ENCODE measurements around the gene AQP12B.
"Not testable (repeated sequence)": the region's sequence is repeated elsewhere in the genome, so short reads cannot be mapped to it uniquely, and the experiment has no call there.

Gene AQP12B

DNA sequence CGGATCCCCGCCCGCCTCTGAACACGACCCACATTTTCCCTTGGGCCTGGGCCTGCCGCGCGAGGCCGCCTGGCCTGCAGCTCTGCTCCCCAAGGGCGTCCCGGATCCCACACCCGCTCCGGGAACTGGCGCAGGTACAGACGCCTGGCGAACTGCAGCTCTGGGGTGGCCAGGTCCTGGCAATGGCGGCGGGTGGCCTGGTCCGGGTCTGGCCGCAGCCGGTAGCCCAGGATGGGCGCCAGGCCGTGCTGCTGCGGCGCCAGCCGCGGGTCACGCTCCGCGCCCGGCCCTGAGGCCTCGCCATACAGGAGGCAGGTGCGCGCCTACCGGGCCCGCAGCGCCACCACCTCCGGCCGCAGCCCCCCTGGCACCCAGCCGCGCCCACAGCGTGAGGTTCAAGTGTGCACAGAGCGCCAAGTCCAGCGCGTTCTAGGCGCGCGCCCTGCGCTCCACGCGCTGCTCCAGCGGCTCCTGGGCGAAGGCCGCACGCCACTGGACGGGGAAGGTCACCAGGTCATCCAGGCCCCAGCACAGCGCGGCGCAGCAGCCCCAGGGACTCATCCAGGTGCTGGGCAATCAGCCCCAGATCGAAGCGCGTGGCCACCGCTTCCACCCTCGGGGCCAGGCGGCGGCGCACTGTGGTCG is 18.5 kb upstream of the AQP12B start:
- H3K9me3 Mint-ChIP-seq = no peaks in the 10 kb centered on the region
- peaks cover 5% of the 10 kb centered on the region for H3K4me1 Mint-ChIP-seq
- no peak overlapping the region for H3K4me3 Mint-ChIP-seq
- no peaks in the 10 kb centered on the region for H3K36me3 Mint-ChIP-seq (ENCODE audit: low read depth)
- H3K27me3 Mint-ChIP-seq (ENCODE audit: low read depth) = peaks cover 9% of the 10 kb centered on the region
- no peak overlapping the region for H3K27ac Mint-ChIP-seq
- TF ChIP-seq, protein P1, sequence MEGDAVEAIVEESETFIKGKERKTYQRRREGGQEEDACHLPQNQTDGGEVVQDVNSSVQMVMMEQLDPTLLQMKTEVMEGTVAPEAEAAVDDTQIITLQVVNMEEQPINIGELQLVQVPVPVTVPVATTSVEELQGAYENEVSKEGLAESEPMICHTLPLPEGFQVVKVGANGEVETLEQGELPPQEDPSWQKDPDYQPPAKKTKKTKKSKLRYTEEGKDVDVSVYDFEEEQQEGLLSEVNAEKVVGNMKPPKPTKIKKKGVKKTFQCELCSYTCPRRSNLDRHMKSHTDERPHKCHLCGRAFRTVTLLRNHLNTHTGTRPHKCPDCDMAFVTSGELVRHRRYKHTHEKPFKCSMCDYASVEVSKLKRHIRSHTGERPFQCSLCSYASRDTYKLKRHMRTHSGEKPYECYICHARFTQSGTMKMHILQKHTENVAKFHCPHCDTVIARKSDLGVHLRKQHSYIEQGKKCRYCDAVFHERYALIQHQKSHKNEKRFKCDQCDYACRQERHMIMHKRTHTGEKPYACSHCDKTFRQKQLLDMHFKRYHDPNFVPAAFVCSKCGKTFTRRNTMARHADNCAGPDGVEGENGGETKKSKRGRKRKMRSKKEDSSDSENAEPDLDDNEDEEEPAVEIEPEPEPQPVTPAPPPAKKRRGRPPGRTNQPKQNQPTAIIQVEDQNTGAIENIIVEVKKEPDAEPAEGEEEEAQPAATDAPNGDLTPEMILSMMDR (IDR thresholded peaks at IDR 0.05; ENCODE audit: unreplicated experiment in 3 of 3) = no peak

DNA sequence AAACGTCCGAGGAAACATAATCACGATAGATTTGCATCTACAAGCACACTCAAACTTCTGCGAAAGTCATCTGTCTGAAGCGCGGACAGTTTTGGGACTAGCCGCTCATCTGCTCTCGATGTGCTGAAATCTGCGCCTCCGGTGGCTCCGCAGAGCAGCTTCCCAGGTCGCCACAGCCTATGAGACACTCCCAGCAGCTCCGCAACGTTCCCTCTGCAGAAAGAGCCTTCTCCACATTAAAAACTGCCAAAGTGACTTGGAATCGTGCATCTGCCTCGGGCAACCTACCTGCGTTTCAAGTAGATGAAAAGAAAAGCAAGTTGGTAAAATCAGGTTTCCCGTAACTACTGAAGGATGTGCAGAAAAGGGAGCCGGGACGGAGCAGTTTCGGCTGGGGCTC is 17.9 kb upstream of the AQP12B start:
- H3K4me3 Mint-ChIP-seq; H3K4me1 Mint-ChIP-seq; H3K9me3 Mint-ChIP-seq; H3K27me3 Mint-ChIP-seq (ENCODE audit: low read depth); H3K36me3 Mint-ChIP-seq (ENCODE audit: low read depth); H3K27ac Mint-ChIP-seq: not testable (repeated sequence)

DNA sequence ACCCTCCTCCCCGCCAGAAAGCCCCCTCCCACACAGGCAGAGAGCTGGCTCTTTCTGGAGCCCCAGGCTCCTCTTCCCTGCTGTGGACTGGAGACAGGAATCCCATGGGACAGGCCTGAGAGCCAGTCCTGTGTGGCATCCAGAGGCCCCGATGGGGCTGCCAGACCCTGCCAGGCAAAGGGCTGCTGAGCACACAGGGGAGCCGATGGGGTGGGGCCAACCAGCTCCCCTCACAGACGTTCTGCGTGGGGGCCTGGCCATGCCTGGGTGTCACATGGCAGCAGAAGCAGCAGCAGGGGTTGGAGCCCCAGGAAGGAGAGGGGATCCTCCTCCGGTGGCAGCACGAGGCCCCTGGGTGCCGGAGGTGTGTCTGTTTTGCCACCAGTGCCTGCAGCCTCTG is 17.1 kb upstream of the AQP12B start:
- not testable (repeated sequence) for H3K4me1 Mint-ChIP-seq; H3K27me3 Mint-ChIP-seq (ENCODE audit: low read depth); H3K36me3 Mint-ChIP-seq (ENCODE audit: low read depth); H3K4me3 Mint-ChIP-seq; H3K27ac Mint-ChIP-seq; H3K9me3 Mint-ChIP-seq

DNA sequence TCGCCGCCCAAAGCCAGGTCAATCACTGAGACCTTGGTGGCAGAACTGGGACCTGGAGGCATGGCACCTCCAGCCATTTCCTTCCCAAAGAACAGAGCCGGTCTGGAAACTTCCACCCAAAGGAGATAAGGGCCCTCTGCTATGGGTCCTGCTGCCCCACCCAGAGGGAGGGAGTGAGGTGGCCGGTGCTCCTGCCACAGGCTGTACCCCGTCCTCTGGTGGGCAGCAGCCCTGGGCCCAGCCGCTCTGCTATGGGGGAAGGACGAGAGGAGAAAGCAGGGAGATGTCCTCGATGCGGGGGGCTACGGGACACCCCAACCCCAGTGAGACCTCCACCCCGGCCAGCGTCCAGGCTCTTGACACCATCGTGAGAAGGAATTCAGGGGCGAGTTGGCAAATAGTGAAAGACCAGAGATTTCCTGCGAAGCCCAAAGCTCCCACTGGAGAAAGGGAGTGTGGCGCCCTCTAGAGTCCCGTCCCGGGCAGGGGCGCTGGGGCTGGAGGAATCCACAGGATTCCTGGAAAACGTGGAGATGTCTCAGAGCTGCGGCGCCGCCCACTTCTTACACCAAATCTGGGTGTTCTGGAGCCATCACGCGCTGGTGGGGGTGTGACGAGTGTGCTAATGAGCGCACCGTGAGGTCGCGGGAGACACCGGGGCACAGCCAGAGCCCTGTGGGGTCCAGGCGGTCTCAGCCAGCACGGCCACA is 16.3 kb upstream of the AQP12B start:
- H3K27me3 Mint-ChIP-seq (ENCODE audit: low read depth); H3K4me3 Mint-ChIP-seq: not testable (repeated sequence)

DNA sequence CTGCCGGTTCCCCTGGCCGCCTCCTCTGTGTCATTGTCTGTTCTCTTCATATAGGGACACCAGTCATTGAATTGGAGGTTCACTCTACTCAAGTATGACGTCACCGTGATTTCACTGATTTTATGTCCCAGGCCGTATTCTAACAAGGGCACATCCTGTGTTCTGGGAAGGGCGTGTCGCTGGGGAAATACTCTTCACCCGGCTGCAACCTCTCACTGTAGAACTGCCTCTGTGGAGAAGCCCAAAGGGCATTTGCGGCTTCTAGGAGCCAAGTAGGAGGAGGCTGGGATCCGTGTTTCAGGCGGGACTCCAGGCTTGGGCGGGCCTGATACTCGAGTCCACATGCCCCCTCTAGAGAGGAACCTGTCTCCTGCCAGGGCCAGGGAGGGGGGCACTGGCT is 13.8 kb upstream of the AQP12B start:
- H3K4me3 Mint-ChIP-seq; H3K27me3 Mint-ChIP-seq (ENCODE audit: low read depth); H3K4me1 Mint-ChIP-seq; H3K9me3 Mint-ChIP-seq; H3K36me3 Mint-ChIP-seq (ENCODE audit: low read depth); H3K27ac Mint-ChIP-seq: not testable (repeated sequence)

More for the DNA sequence above, 16.3 kb upstream of the AQP12B start:
- not testable (repeated sequence) for H3K4me1 Mint-ChIP-seq; H3K36me3 Mint-ChIP-seq (ENCODE audit: low read depth); H3K27ac Mint-ChIP-seq; H3K9me3 Mint-ChIP-seq

DNA sequence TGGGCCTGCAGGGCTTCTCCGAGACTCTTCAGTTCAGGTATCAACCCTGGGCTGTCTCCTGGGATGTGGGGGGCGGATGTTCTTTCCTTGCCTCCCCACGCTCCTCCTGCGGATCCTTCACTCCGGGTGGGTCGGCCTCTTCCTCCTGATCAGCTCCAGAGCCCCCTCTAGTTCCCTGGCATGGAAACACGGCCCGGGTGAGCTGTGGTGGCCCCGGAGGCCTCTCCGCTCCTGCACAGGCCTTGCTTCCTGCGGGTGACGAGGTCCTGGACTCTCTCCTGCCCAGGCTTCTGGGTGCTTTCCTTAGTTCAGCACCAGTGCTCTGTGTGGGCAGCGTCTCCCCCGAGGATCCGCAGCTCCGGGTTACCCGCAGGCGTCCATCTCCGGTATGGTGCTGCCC is 12.9 kb upstream of the AQP12B start:
- H3K4me1 Mint-ChIP-seq; H3K27ac Mint-ChIP-seq; H3K27me3 Mint-ChIP-seq (ENCODE audit: low read depth): not testable (repeated sequence)

DNA sequence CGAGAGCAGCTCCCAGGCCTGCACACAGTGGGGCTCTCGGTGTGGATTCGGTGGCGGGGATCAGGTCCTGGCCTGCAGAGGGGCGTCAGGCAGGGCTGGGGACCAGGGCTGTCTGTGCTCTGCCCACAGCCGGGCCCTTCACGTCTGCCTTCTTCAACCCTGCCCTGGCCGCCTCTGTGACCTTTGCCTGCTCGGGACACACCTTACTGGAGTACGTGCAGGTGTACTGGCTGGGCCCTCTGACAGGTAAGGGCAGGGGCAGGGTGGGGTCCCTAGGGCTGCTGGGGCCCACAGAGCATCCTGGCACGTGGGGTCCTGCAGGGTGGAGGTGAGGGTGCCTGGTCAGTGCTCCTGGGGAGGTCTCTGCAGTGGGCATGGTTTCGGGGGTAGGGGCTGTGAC is 11.6 kb upstream of the AQP12B start:
- H3K36me3 Mint-ChIP-seq (ENCODE audit: low read depth); H3K4me3 Mint-ChIP-seq; H3K27ac Mint-ChIP-seq; H3K27me3 Mint-ChIP-seq (ENCODE audit: low read depth); H3K9me3 Mint-ChIP-seq; H3K4me1 Mint-ChIP-seq: not testable (repeated sequence)

More for the DNA sequence above, 12.9 kb upstream of the AQP12B start:
- H3K36me3 Mint-ChIP-seq (ENCODE audit: low read depth); H3K9me3 Mint-ChIP-seq; H3K4me3 Mint-ChIP-seq: not testable (repeated sequence)

DNA sequence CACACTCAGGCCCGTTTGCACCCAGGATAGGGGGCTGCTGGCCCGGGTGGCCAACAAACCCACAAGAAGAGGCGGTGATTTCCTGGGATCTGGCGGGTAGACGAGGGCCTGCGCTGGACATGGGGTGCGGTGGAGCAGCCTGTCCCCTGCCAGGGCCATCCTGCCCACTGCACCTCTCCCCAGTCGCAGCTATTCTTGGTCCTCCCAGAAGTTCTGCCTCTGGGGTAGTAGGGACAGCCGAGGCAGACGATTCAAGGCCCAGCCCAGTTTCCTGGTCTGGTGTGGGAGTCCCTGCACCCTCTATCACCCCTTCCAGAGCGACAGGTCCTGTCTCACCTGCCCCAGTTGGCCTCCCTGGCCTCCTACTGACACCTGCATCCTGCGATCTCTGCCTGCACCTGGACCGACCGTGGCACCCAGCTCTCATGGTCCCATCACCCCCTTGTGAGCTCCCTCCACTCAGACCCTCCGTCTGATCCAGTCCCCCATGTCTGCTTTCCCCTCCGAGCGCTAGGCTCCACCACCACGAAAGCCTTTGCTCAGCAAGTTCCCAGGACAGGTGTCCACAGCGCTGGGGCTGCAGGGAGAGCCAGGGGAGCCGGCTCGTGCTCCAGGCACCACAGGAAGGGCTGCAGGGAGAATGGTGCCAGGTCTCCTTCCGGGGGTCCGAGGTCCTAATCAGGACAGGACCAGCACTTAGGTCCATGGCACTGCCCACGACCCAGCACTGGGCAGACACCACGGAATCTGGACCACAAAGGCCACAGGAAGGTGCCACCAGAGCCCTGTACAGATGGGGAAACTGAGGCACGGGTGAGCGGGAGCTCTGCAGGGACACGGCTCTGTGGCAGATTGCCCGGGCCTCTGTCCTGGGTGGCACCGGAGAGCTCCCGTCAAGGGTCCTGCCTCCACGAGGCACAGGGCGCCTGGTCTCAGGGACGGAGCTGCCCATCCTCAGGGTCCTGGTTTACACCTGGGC is 10.2 kb upstream of the AQP12B start:
- H3K27me3 Mint-ChIP-seq (ENCODE audit: low read depth); H3K36me3 Mint-ChIP-seq (ENCODE audit: low read depth): not testable (repeated sequence)

DNA sequence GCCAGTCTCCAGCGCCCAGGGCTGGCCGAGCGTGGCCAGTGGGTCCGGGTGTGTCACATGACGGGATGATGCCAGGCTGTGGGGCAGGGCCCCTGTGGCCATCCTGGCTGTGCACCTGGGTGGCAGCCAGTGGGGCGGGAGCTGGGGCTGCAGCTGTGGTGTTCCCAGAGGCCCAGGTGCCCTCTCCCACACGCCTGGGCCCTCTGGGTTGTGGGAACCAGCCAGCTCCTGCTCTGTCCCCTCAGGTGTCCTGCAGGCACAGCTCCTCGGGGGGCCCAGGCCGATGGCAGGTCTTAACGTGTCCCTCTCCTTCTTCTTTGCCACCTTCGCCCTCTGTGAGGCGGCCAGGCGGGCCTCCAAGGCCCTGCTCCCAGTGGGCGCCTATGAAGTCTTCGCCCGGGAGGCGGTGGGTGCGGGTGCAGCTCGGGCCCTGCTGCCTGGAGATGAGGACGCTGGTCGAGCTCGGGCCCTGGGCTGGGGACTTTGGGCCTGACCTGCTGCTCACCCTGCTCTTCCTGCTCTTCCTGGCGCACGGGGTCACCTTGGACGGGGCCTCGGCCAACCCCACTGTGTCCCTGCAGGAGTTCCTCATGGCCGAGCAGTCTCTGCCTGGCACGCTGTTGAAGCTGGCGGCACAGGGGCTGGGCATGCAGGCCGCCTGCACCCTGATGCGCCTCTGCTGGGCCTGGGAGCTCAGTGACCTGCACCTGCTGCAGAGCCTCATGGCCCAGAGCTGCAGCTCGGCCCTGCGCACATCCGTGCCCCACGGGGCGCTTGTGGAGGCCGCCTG is 9.1 kb upstream of the AQP12B start, which contains the start of gene AQP12A:
Gene AQP12A (plus strand): TSS at position 236 of the 790 bp plus-strand sequence. CDS start 48 bp downstream, at position 284.
- H3K9me3 Mint-ChIP-seq; H3K4me3 Mint-ChIP-seq; H3K36me3 Mint-ChIP-seq (ENCODE audit: low read depth); H3K27me3 Mint-ChIP-seq (ENCODE audit: low read depth); H3K4me1 Mint-ChIP-seq; H3K27ac Mint-ChIP-seq: not testable (repeated sequence)

More for the DNA sequence above, 10.2 kb upstream of the AQP12B start:
- H3K4me3 Mint-ChIP-seq, H3K27ac Mint-ChIP-seq, H3K4me1 Mint-ChIP-seq, H3K9me3 Mint-ChIP-seq: not testable (repeated sequence)

DNA sequence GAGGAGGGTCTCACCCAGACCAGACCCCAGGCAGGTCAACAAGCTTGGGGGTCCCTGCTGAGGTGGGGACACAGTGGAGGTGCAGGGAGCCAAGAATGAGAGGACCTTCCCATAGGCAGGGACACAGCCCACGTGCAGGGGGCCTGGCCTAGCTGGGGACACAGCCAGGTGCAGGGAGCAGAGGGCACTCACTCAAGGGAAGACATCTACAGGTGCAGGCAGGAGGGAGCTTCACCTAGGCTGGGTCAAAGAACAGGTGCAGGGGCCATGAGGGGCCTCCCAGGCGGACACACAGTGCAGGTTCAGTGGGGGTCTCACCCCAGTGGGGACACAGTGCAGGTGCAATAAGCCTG is 8.4 kb upstream of the AQP12B start:
- H3K9me3 Mint-ChIP-seq; H3K27me3 Mint-ChIP-seq (ENCODE audit: low read depth); H3K4me3 Mint-ChIP-seq; H3K36me3 Mint-ChIP-seq (ENCODE audit: low read depth); H3K27ac Mint-ChIP-seq: not testable (repeated sequence)
- peaks cover 10% of the 10 kb centered on the region for H3K4me1 Mint-ChIP-seq

DNA sequence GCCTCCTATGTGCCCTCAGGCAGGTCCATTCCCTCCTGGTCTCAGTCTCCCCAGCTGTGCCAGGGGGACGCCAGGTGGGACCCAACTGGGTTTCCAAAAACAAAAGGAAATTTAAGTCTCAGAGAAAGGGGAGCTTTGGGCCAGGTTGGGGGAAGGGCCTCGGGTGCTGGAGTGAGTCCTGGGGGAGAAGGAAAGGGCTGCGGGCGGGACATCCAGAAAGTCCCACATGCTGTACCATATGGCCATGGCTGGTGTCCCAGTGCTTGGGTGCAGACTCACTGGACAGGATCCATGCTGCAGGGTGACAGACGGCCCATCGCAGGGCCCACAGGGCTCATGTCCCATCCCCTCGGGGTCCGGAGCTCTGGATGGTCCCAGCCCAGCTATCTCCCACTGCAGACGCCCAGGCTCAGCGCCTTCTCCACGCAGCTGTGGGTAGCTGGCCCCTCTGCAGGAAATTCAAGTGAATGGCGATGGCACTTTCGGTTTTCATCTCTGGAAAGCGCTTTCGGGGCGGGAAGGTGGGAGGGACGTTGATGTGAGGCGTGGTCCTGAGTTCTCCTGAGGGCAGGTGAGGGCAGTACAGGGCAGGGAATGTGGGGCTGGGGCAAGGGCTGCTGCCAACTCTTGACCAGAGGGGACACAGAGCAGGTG is 7.9 kb upstream of the AQP12B start:
- H3K9me3 Mint-ChIP-seq; H3K36me3 Mint-ChIP-seq (ENCODE audit: low read depth); H3K4me3 Mint-ChIP-seq; H3K27ac Mint-ChIP-seq; H3K27me3 Mint-ChIP-seq (ENCODE audit: low read depth): not testable (repeated sequence)
- H3K4me1 Mint-ChIP-seq = peaks cover 11% of the 10 kb centered on the region
